ENCODE results near the gene HPD. TPM values are rescaled to one million over a fixed set of nuclear protein-coding genes. Genes with fewer than 3 reads are reported as not detected.
"Not testable (repeated sequence)": the region's sequence is repeated elsewhere in the genome, so short reads cannot be mapped to it uniquely, and the experiment has no call there.

HPD gene
- total RNA-seq, 2 experiments from 2014 or later: not detected

GRCh38 chr12:121791671-121792551, 66.7 kb downstream of the HPD start:
- no TSS peak for BruUV-seq (replicated peaks)
- H3K4me3 ChIP-seq (ENCODE audit: low read depth, low read length, poor library complexity, severe bottlenecking): peak overlapping the region; percentile 76
- no peaks in the 10 kb centered on the region for H3K9me2 ChIP-seq (ENCODE audit: insufficient read depth, low read length)
- no peaks in the 10 kb centered on the region for H3K9me3 ChIP-seq (ENCODE audit: low read length)
- H2AFZ ChIP-seq (ENCODE audit: low read length): no peak overlapping the region
- no peaks in the 10 kb centered on the region for H3K79me2 ChIP-seq (ENCODE audit: insufficient read depth, low read depth, low read length)
- H3K4me1 ChIP-seq (ENCODE audit: insufficient read depth, low read length, poor library complexity, severe bottlenecking): peaks cover 71% of the 10 kb centered on the region
- peak overlapping the region; percentile 43 for H3K27ac ChIP-seq (ENCODE audit: low read depth, low read length, poor library complexity, severe bottlenecking)
- ChIA-PET CTCF (ENCODE audit: unreplicated experiment) (interaction anchor here (0.6 to 2.5 kb wide), 3 partner anchors 10 to 96 kb away, joined by 3 to 13 read pairs (median 3); no protein-coding TSS in a partner anchor), POLR2A (interaction anchor here (0.5 to 2.9 kb wide), 6 partner anchors 9 to 130 kb away, joined by 3 to 10 read pairs (median 4); no protein-coding TSS in a partner anchor)
- no peaks in the 10 kb centered on the region for H3K36me3 ChIP-seq (ENCODE audit: insufficient read depth, low read length)
- no peaks in the 10 kb centered on the region for H4K20me1 ChIP-seq (ENCODE audit: insufficient read depth, low read length)
- intact Hi-C loops (cut with micrococcal nuclease; ENCODE audit: unreplicated experiment): loop anchor here (5.0 kb wide), 2 partner anchors 80 to 255 kb away; partner anchors contain the start of gene TMEM120B
- no peak for TF ChIP-seq EZH2phosphoT487 (IDR thresholded peaks at IDR 0.05; ENCODE audit: borderline replicate concordance, low read depth, low read length)
- peak; percentile 44 for TF ChIP-seq CTCF (conservative IDR thresholded peaks at IDR 0.05; ENCODE audit: low read length)
- no peak for DNase-seq (ENCODE audit: low spot score)
- peak overlapping the region; percentile 80 for H3K4me2 ChIP-seq (ENCODE audit: low read length)

- DNase-seq (ENCODE audit: low spot score); H3K79me2 ChIP-seq (ENCODE audit: insufficient read depth, low read depth, low read length); CTCF ChIA-PET (ENCODE audit: unreplicated experiment); H3K36me3 ChIP-seq (ENCODE audit: insufficient read depth, low read length); H3K9me3 ChIP-seq (ENCODE audit: low read length); H3K9me2 ChIP-seq (ENCODE audit: insufficient read depth, low read length); BruUV-seq (replicated peaks); H4K20me1 ChIP-seq (ENCODE audit: insufficient read depth, low read length); H3K4me3 ChIP-seq (ENCODE audit: low read depth, low read length, poor library complexity, severe bottlenecking); H2AFZ ChIP-seq (ENCODE audit: low read length): not testable (repeated sequence)
- peak overlapping the region; percentile 72 for H3K4me2 ChIP-seq (ENCODE audit: low read length)
- H3K27ac ChIP-seq (ENCODE audit: low read depth, low read length, poor library complexity, severe bottlenecking): peak overlapping the region; percentile 86
- H3K4me1 ChIP-seq (ENCODE audit: insufficient read depth, low read length, poor library complexity, severe bottlenecking): peaks cover 73% of the 10 kb centered on the region
- POLR2A ChIA-PET: interaction anchor here (0.7 to 2.0 kb wide), 4 partner anchors 9 to 211 kb away, joined by 3 to 7 read pairs (median 4); no protein-coding TSS in a partner anchor
- intact Hi-C loops (cut with micrococcal nuclease; ENCODE audit: unreplicated experiment): loop anchor here (5.0 kb wide), 2 partner anchors 78 to 253 kb away; partner anchors contain the start of gene TMEM120B
Observed at GRCh38 chr12:121790785-121791184, 67.9 kb downstream of the HPD start.

GRCh38 chr12:121789800-121790728, 68.6 kb downstream of the HPD start:
- peak; percentile 93 for DNase-seq (ENCODE audit: low spot score)
- TF ChIP-seq CTCF (conservative IDR thresholded peaks at IDR 0.05; ENCODE audit: low read length) (no peak), EZH2phosphoT487 (IDR thresholded peaks at IDR 0.05; ENCODE audit: borderline replicate concordance, low read depth, low read length) (no peak)
- Histone ChIP-seq H3K9me2 (ENCODE audit: insufficient read depth, low read length) (no peaks in the 10 kb centered on the region), H3K79me2 (ENCODE audit: insufficient read depth, low read depth, low read length) (no peaks in the 10 kb centered on the region), H3K4me3 (ENCODE audit: low read depth, low read length, poor library complexity, severe bottlenecking) (peak overlapping the region; percentile 33), H4K20me1 (ENCODE audit: insufficient read depth, low read length) (no peaks in the 10 kb centered on the region), H3K4me1 (ENCODE audit: insufficient read depth, low read length, poor library complexity, severe bottlenecking) (peaks cover 73% of the 10 kb centered on the region), H2AFZ (ENCODE audit: low read length) (peak overlapping the region; percentile 12; the same call in 1 of the 2 replicates), H3K27ac (ENCODE audit: low read depth, low read length, poor library complexity, severe bottlenecking) (peak overlapping the region; percentile 86), H3K9me3 (ENCODE audit: low read length) (no peaks in the 10 kb centered on the region), H3K4me2 (ENCODE audit: low read length) (peak overlapping the region; percentile 72), H3K36me3 (ENCODE audit: insufficient read depth, low read length) (no peaks in the 10 kb centered on the region)
- ChIA-PET CTCF (ENCODE audit: unreplicated experiment) (interaction anchor here (0.9 to 1.4 kb wide), 2 partner anchors 17 to 152 kb away, joined by 3 to 4 read pairs; no protein-coding TSS in a partner anchor), POLR2A (interaction anchor here (0.6 to 1.2 kb wide), 7 partner anchors 8 to 211 kb away, joined by 3 to 10 read pairs (median 3); partner anchors contain the start of genes SETD1B and TMEM120B)
- no TSS peak for BruUV-seq (replicated peaks)
- intact Hi-C loops (cut with micrococcal nuclease; ENCODE audit: unreplicated experiment): loop anchor here (5.0 kb wide), 2 partner anchors 78 to 253 kb away; partner anchors contain the start of gene TMEM120B
